Mesendoderm (in vitro differentiated cells): ENCODE data around the gene ATP23.

ENCODE experiments used
- DNase-seq: peaks from one replicate; pipeline ENCODE4 v3.0.0; 2013
- H2AK5ac ChIP-seq: 2 replicates; pipeline ENCODE4 v1.6.1; 2013; ENCODE audit warnings: low read length, inconsistent platforms
- H2BK120ac ChIP-seq: 2 replicates; pipeline ENCODE4 v1.6.1; 2013; ENCODE audit warnings: low read depth, mild to moderate bottlenecking, low read length, moderate library complexity, mixed read lengths
- H2BK15ac ChIP-seq: replicated peaks from 2 replicates; pipeline ENCODE4 v1.6.1; 2013; ENCODE audit warnings: low read depth, mild to moderate bottlenecking, moderate library complexity
- H2BK5ac ChIP-seq: 2 replicates; pipeline ENCODE4 v1.6.1; 2013; ENCODE audit warnings: low read length, inconsistent platforms
- H3K18ac ChIP-seq: 2 replicates; pipeline ENCODE4 v1.6.1; 2013; ENCODE audit warnings: mild to moderate bottlenecking, low read length, mixed read lengths
- H3K23ac ChIP-seq: one replicate; pipeline ENCODE4 v1.6.1; 2013; ENCODE audit warnings: low read length
- H3K27ac ChIP-seq: 2 replicates; pipeline ENCODE4 v1.5.1; 2013; ENCODE audit warnings: low read depth, mild to moderate bottlenecking, inconsistent platforms, low read length, moderate library complexity
- H3K27me3 ChIP-seq: 2 replicates; pipeline ENCODE4 v1.6.1; 2013; ENCODE audit warnings: low read length, control low read depth, mild to moderate bottlenecking, inconsistent platforms; ENCODE audit not compliant: insufficient read depth, poor library complexity
- H3K36me3 ChIP-seq: 2 replicates; pipeline ENCODE4 v1.6.1; 2013; ENCODE audit warnings: low read length, inconsistent platforms; ENCODE audit not compliant: control insufficient read depth, insufficient read depth
- H3K4ac ChIP-seq: one replicate; pipeline ENCODE4 v1.6.1; 2013; ENCODE audit warnings: low read depth, mild to moderate bottlenecking, low read length, moderate library complexity
- H3K4me1 ChIP-seq: 2 replicates; pipeline ENCODE4 v1.6.1; 2013; ENCODE audit warnings: low read depth, low read length, inconsistent platforms; ENCODE audit not compliant: control insufficient read depth
- H3K4me2 ChIP-seq: 2 replicates; pipeline ENCODE4 v1.6.1; 2013; ENCODE audit warnings: low read length
- H3K4me3 ChIP-seq: 2 replicates; pipeline ENCODE4 v1.5.1; 2013; ENCODE audit warnings: mild to moderate bottlenecking, low read length
- H3K56ac ChIP-seq: one replicate; pipeline ENCODE4 v1.6.1; 2013; ENCODE audit warnings: low read length
- H3K79me1 ChIP-seq: 2 replicates; pipeline ENCODE4 v1.6.1; 2013; ENCODE audit warnings: low read length, inconsistent platforms
- H3K79me2 ChIP-seq: 2 replicates; pipeline ENCODE4 v1.6.1; 2013; ENCODE audit warnings: mild to moderate bottlenecking, low read length; ENCODE audit not compliant: control insufficient read depth, insufficient read depth
- H3K9ac ChIP-seq: 2 replicates; pipeline ENCODE4 v1.6.1; 2013; ENCODE audit warnings: low read length, inconsistent platforms
- H4K5ac ChIP-seq: one replicate; pipeline ENCODE4 v1.6.1; 2013; ENCODE audit warnings: low read length
- H4K8ac ChIP-seq: one replicate; pipeline ENCODE4 v1.6.1; 2013; ENCODE audit warnings: low read depth, mild to moderate bottlenecking, control low read depth, low read length, moderate library complexity
- WGBS: extraction: QIAGEN DNeasy Blood & Tissue Kit; methylation state at CpG from one replicate; pipeline ENCODE4 v1.1.7; 2013; ENCODE audit warnings: low lambda C conversion rate, missing lambda C conversion rate; ENCODE audit not compliant: insufficient coverage; ENCODE audit errors: extremely low coverage; 5-methylcytosine and 5-hydroxymethylcytosine counted together

The ATP23 gene

DNA sequence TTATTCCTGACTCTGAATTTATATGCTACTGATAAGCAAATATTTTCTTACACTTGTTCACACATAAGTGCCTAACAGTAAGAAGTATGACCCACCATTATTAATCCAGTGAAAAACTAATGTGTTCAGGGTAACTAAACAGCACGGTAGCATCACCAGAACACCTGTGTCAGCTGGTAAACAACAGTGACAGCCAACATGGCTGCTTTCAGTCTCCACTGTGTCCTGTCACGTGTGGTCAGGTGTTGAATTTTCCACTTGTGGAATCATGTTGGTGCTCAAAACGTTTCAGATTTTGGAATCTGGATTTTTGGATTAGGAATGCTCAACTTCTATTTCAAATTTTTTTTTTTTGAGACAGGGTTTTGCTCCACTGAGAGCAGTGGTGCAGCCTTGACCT is 14.3 kb upstream of the ATP23 start:
- H4K8ac ChIP-seq, result no peak overlapping the region
- H3K4me1 ChIP-seq, result no peaks in the 10 kb centered on the region
- H3K56ac ChIP-seq, result no peak overlapping the region
- H3K23ac ChIP-seq, result no peak overlapping the region
- no CpG with 5 or more reads among the region's 3 CpGs for WGBS
- no peak overlapping the region for H2BK120ac ChIP-seq
- H3K79me1 ChIP-seq, result no peaks in the 10 kb centered on the region
- H2BK15ac ChIP-seq, result no peak overlapping the region
- no peak overlapping the region for H3K18ac ChIP-seq
- no peak overlapping the region for H3K9ac ChIP-seq
- H2BK5ac ChIP-seq, result no peak overlapping the region
- H3K27ac ChIP-seq, result no peak overlapping the region
- H3K4ac ChIP-seq, result no peak overlapping the region
- no peak overlapping the region for H3K4me2 ChIP-seq
- H4K5ac ChIP-seq, result no peak overlapping the region
- H2AK5ac ChIP-seq, result no peak overlapping the region
- H3K27me3 ChIP-seq, result no peaks in the 10 kb centered on the region
- H3K36me3 ChIP-seq, result no peaks in the 10 kb centered on the region
- H3K4me3 ChIP-seq, result no peak overlapping the region
- DNase-seq, result no peak
- no peaks in the 10 kb centered on the region for H3K79me2 ChIP-seq

DNA sequence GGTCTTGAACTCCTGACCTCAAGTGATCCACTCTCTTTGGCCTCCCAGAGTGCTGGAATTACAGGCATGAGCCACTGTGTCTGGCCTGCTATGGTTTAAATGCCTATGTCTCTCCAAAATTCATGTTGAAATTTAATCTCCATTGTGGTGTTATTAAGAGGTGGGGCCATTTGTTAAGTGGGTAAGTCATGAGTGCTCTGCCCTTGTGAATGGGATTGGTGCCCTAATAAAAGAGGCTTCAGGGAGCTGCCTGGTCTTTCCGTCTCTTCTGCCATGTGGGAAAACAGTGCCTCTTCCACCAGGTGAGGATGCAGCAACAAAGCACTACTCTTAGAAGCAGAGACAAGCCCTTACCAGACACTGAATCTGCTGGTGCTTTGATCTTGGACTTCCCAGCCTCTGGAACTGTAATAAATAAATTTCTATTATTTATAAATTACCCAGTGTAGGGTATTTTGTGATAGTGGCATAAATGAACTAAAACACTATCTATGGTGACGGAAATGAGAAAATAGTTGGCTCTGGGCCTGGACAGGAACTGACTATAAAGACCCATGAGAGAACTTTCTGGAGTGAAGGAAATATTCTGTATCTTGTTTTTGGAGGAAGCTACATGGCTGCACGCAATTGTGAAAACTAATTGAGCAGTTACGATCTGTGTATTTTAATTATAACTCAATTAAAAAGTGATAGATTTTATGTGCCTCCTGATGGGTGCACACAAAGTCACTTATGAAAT is 12.1 kb upstream of the ATP23 start:
- H3K56ac ChIP-seq, result no peak overlapping the region
- no peak overlapping the region for H3K23ac ChIP-seq
- no peaks in the 10 kb centered on the region for H3K79me2 ChIP-seq
- DNase-seq, result no peak
- no peak overlapping the region for H4K8ac ChIP-seq
- no peak overlapping the region for H3K9ac ChIP-seq
- no peaks in the 10 kb centered on the region for H3K36me3 ChIP-seq
- no peaks in the 10 kb centered on the region for H3K27me3 ChIP-seq
- H3K4me2 ChIP-seq, result no peak overlapping the region
- no peak overlapping the region for H3K4ac ChIP-seq
- H3K4me3 ChIP-seq, result no peak overlapping the region
- no peak overlapping the region for H2BK5ac ChIP-seq
- H2AK5ac ChIP-seq, result no peak overlapping the region
- H3K18ac ChIP-seq, result no peak overlapping the region
- no peaks in the 10 kb centered on the region for H3K79me1 ChIP-seq
- H4K5ac ChIP-seq, result no peak overlapping the region
- H3K4me1 ChIP-seq, result no peaks in the 10 kb centered on the region
- no peak overlapping the region for H2BK120ac ChIP-seq
- no CpG with 5 or more reads among the region's 4 CpGs for WGBS
- H3K27ac ChIP-seq, result no peak overlapping the region
- H2BK15ac ChIP-seq, result no peak overlapping the region

DNA sequence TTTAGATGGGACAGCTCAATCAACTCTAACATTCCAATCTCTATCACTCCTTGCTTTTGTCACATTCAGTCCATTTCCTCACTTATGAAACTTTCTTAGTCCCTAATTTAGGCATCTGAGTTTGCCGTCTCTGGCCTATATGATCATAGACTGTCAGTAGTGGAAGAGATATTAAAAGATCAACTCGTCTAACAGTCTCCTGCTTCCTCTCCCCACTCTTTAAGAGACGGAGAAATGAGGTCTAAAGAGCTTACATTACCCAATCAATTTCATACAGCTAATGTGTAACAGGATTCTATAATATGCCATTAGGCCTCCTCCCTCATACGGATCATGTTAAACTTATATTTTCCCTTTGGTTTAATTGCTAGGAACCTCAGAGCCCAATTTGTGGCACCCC is 6.5 kb upstream of the ATP23 start:
- H3K4me2 ChIP-seq, result no peak overlapping the region
- H2BK120ac ChIP-seq, result no peak overlapping the region

DNA sequence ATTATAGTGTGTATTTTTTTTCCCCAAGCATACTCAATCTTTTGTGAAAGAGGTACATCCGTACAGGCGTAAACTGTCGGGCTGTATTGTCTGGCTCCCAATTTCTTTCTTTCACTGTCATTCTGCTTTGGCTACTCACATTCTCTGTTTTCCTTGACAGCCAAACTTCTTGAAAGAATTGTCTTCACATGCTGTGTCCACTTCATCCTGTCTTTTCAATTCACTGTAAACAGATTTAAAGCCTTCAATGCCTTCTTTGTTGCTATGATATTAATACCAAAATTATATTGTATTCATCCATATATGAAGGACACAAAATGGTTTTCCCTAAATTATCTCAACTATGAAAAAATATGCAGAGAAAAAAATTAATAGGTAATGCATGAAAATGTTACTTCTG is 6.0 kb upstream of the ATP23 start:
- Histone ChIP-seq H3K79me2 (no peaks in the 10 kb centered on the region), H3K9ac (no peak overlapping the region), H3K4me1 (no peaks in the 10 kb centered on the region), H3K79me1 (no peaks in the 10 kb centered on the region), H2BK15ac (no peak overlapping the region), H2BK5ac (no peak overlapping the region), H3K27ac (no peak overlapping the region), H4K5ac (no peak overlapping the region), H2BK120ac (no peak overlapping the region), H3K56ac (no peak overlapping the region), H3K4me2 (no peak overlapping the region), H3K4ac (no peak overlapping the region), H2AK5ac (no peak overlapping the region), H3K23ac (no peak overlapping the region), H4K8ac (no peak overlapping the region), H3K18ac (no peak overlapping the region), H3K4me3 (no peak overlapping the region), H3K27me3 (peaks cover 1% of the 10 kb centered on the region), H3K36me3 (no peaks in the 10 kb centered on the region)
- WGBS, result no CpG with 5 or more reads among the region's 3 CpGs
- DNase-seq, result no peak

More for the DNA sequence above, 6.5 kb upstream of the ATP23 start:
- H3K18ac ChIP-seq, result no peak overlapping the region
- no peak overlapping the region for H3K27ac ChIP-seq
- no peaks in the 10 kb centered on the region for H3K4me1 ChIP-seq
- no peak overlapping the region for H3K9ac ChIP-seq
- WGBS, result no CpG with 5 or more reads among the region's 4 CpGs
- H3K23ac ChIP-seq, result no peak overlapping the region
- H3K4ac ChIP-seq, result no peak overlapping the region
- no peak overlapping the region for H3K4me3 ChIP-seq
- no peak overlapping the region for H2BK5ac ChIP-seq
- peaks cover 1% of the 10 kb centered on the region for H3K27me3 ChIP-seq
- H2AK5ac ChIP-seq, result no peak overlapping the region
- H3K36me3 ChIP-seq, result no peaks in the 10 kb centered on the region
- no peak overlapping the region for H3K56ac ChIP-seq
- H4K8ac ChIP-seq, result no peak overlapping the region
- DNase-seq, result no peak
- no peaks in the 10 kb centered on the region for H3K79me2 ChIP-seq
- no peaks in the 10 kb centered on the region for H3K79me1 ChIP-seq
- no peak overlapping the region for H2BK15ac ChIP-seq
- no peak overlapping the region for H4K5ac ChIP-seq

DNA sequence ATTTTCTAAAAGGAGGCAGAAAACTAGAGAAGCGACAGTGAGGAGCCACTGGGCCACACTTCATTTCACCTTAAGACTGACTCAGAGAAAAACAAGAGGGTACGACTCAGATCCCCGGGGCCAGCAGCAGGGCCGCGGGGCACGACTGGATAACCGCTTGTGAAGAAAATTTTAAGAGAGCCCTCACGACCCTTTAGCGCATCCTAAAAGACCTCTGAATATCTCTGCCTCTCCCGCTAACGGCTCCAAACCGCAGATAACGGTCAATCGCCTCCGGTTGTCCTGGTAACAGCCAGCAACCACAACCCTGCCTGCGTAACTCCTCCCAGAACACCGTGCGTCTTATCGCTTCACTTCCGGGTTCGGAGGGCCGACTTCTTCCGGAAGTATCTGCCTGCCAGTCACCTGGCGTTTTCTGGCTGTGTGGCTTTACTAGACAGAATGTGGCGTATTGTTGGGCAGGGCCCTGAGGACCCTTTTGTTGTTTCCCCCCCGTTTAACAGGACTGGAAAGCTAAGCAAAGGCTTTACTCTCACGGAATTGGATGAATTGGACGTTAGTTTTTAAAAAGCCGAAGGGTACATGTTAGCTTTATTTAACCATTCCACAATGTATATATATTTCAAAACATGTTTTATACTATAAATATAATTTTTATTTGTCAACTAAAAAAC is 5.4 kb upstream of the ATP23 start:
- Histone ChIP-seq H3K79me2 (no peaks in the 10 kb centered on the region), H2BK5ac (no peak overlapping the region), H3K9ac (peak overlapping the region; percentile 46), H3K18ac (no peak overlapping the region), H3K27me3 (peaks cover 1% of the 10 kb centered on the region), H2BK15ac (no peak overlapping the region), H3K4me2 (peak overlapping the region; percentile 60), H3K4me1 (peaks cover 3% of the 10 kb centered on the region), H3K4me3 (peak overlapping the region; percentile 56), H3K79me1 (no peaks in the 10 kb centered on the region), H3K4ac (no peak overlapping the region), H2AK5ac (no peak overlapping the region), H3K36me3 (no peaks in the 10 kb centered on the region), H4K5ac (peak overlapping the region; percentile 98), H3K23ac (no peak overlapping the region), H3K27ac (no peak overlapping the region), H4K8ac (no peak overlapping the region), H3K56ac (peak overlapping the region; percentile 83), H2BK120ac (no peak overlapping the region)
- WGBS, result no CpG with 5 or more reads among the region's 29 CpGs
- peak; percentile 98 for DNase-seq
